Suprapubic skin (tissue), 4 donors: ENCODE data around the gene COQ10B. TPM values are rescaled to one million over a fixed set of nuclear protein-coding genes. Genes with fewer than 3 reads are reported as not detected.
"Not testable (repeated sequence)": the region's sequence is repeated elsewhere in the genome, so short reads cannot be mapped to it uniquely, and the experiment has no call there.

ENCODE experiments used
- DNase-seq, 2 donors: peaks; one replicate each; pipeline ENCODE4 v3.0.0-alpha.2; 2019; ENCODE audit warnings: low spot score in 2 of 2
- H3K27ac ChIP-seq: fragments of 200-600 bp; sonication (generic); one replicate; pipeline ENCODE4 v1.5.1; 2019
- H3K27me3 ChIP-seq: fragments of 200-600 bp; sonication (generic); one replicate; pipeline ENCODE4 v1.5.1; 2019
- H3K36me3 ChIP-seq: fragments of 200-600 bp; sonication (generic); one replicate; pipeline ENCODE4 v1.5.1; 2019
- H3K4me1 ChIP-seq: fragments of 200-600 bp; sonication (generic); one replicate; pipeline ENCODE4 v1.5.1; 2019
- H3K4me3 ChIP-seq: fragments of 200-600 bp; sonication (generic); one replicate; pipeline ENCODE4 v1.5.1; 2019; ENCODE audit warnings: mild to moderate bottlenecking
- H3K9me3 ChIP-seq: fragments of 200-600 bp; sonication (generic); one replicate; pipeline ENCODE4 v1.5.1; 2019
- CTCF ChIP-seq, 2 donors: fragments of 200-600 bp in 1 of 2; fragments of 450-650 bp in 1 of 2; sonication (generic) in 1 of 2; IDR thresholded peaks; one replicate each; pipeline ENCODE4 v1.5.1; 2016 to 2019; ENCODE audit warnings: antibody characterized with exemption in 2 of 2, mild to moderate bottlenecking in 1 of 2, moderate library complexity in 1 of 2
- EP300 ChIP-seq: sonication (generic); formaldehyde crosslinking; IDR thresholded peaks from one replicate; pipeline ENCODE4 v1.6.1; 2017; ENCODE audit warnings: antibody characterized with exemption
- POLR2A ChIP-seq, 2 donors: fragments of 450-650 bp; IDR thresholded peaks; one replicate each; pipeline ENCODE4 v1.6.1; 2017; ENCODE audit warnings: antibody characterized with exemption in 2 of 2, mild to moderate bottlenecking in 2 of 2, moderate library complexity in 2 of 2
- POLR2AphosphoS5 ChIP-seq, 3 donors: sonication (generic); formaldehyde crosslinking; IDR thresholded peaks; one replicate each; pipeline ENCODE4 v1.6.1; 2017; ENCODE audit warnings: antibody characterized with exemption in 3 of 3
- WGBS: methylation state at CpG from one replicate; pipeline ENCODE4 v1.1.5; 2018; 5-methylcytosine and 5-hydroxymethylcytosine counted together
- total RNA-seq, 4 donors: library from RNA; depleted of rRNA; stranded (reverse); fragments of >200 nt; gene quantifications; one replicate each; pipeline ENCODE4 v1.1.0, GENCODE V29; 2016

Gene COQ10B
- total RNA-seq, 4 donors from 2014 or later: 19.7 to 30.5 (median 25.2) TPM

GRCh38 chr2:197464175-197464574 is 10.8 kb downstream of the COQ10B start:
- H3K4me3 ChIP-seq: no peak overlapping the region
- no peaks in the 10 kb centered on the region for H3K27me3 ChIP-seq
- TF ChIP-seq CTCF (IDR thresholded peaks at IDR 0.05) (no peak), EP300 (no peak), POLR2AphosphoS5 (IDR thresholded peaks at IDR 0.05) (no peak), POLR2A (IDR thresholded peaks at IDR 0.05) (no peak)
- WGBS: 68% methylated on average over 1 of the region's 1 CpG
- H3K36me3 ChIP-seq: peaks cover 66% of the 10 kb centered on the region
- no peaks in the 10 kb centered on the region for H3K9me3 ChIP-seq
- no peak for DNase-seq
- H3K27ac ChIP-seq: no peak overlapping the region
- H3K4me1 ChIP-seq: peaks cover 16% of the 10 kb centered on the region

- Histone ChIP-seq H3K4me1 (no peaks in the 10 kb centered on the region), H3K9me3 (no peaks in the 10 kb centered on the region), H3K4me3 (no peak overlapping the region), H3K27me3 (no peaks in the 10 kb centered on the region), H3K27ac (no peak overlapping the region), H3K36me3 (peaks cover 85% of the 10 kb centered on the region)
- TF ChIP-seq POLR2AphosphoS5 (IDR thresholded peaks at IDR 0.05) (no peak), CTCF (IDR thresholded peaks at IDR 0.05) (no peak), POLR2A (IDR thresholded peaks at IDR 0.05) (no peak), EP300 (no peak)
- DNase-seq: no peak
- 98% methylated on average over 5 of the region's 5 CpGs for WGBS
Observed at GRCh38 chr2:197472166-197472565, 18.8 kb downstream of the COQ10B start.

- 97% methylated on average over 3 of the region's 3 CpGs for WGBS
- no peak for TF ChIP-seq POLR2A (IDR thresholded peaks at IDR 0.05)
- no peak for TF ChIP-seq POLR2AphosphoS5 (IDR thresholded peaks at IDR 0.05)
- TF ChIP-seq CTCF (IDR thresholded peaks at IDR 0.05): no peak
- no peak for TF ChIP-seq EP300
- no peak overlapping the region for H3K27ac ChIP-seq
- no peaks in the 10 kb centered on the region for H3K27me3 ChIP-seq
- DNase-seq: no peak
- no peak overlapping the region for H3K4me3 ChIP-seq
- H3K36me3 ChIP-seq: peaks cover 75% of the 10 kb centered on the region
- no peaks in the 10 kb centered on the region for H3K4me1 ChIP-seq
- peaks cover 6% of the 10 kb centered on the region for H3K9me3 ChIP-seq
Observed at GRCh38 chr2:197477797-197478196, 24.4 kb downstream of the COQ10B start.

GRCh38 chr2:197480165-197481036 is 27.0 kb downstream of the COQ10B start:
- no peak overlapping the region for H3K4me3 ChIP-seq
- 92% methylated on average over 9 of the region's 9 CpGs for WGBS
- H3K27ac ChIP-seq: no peak overlapping the region
- peaks cover 17% of the 10 kb centered on the region for H3K9me3 ChIP-seq
- no peaks in the 10 kb centered on the region for H3K27me3 ChIP-seq
- no peak for DNase-seq
- TF ChIP-seq EP300 (no peak), CTCF (IDR thresholded peaks at IDR 0.05) (no peak), POLR2A (IDR thresholded peaks at IDR 0.05) (no peak), POLR2AphosphoS5 (IDR thresholded peaks at IDR 0.05) (no peak)
- H3K36me3 ChIP-seq: peaks cover 64% of the 10 kb centered on the region
- H3K4me1 ChIP-seq: no peaks in the 10 kb centered on the region

GRCh38 chr2:197484248-197484647 is 30.9 kb downstream of the COQ10B start:
- H3K9me3 ChIP-seq: peaks cover 17% of the 10 kb centered on the region
- 93% methylated on average over 3 of the region's 3 CpGs for WGBS
- peaks cover 65% of the 10 kb centered on the region for H3K36me3 ChIP-seq
- H3K27me3 ChIP-seq, H3K27ac ChIP-seq, H3K4me1 ChIP-seq, DNase-seq, H3K4me3 ChIP-seq: not testable (repeated sequence)
